ENCODE data around the gene SEC16A.

Gene SEC16A

DNA sequence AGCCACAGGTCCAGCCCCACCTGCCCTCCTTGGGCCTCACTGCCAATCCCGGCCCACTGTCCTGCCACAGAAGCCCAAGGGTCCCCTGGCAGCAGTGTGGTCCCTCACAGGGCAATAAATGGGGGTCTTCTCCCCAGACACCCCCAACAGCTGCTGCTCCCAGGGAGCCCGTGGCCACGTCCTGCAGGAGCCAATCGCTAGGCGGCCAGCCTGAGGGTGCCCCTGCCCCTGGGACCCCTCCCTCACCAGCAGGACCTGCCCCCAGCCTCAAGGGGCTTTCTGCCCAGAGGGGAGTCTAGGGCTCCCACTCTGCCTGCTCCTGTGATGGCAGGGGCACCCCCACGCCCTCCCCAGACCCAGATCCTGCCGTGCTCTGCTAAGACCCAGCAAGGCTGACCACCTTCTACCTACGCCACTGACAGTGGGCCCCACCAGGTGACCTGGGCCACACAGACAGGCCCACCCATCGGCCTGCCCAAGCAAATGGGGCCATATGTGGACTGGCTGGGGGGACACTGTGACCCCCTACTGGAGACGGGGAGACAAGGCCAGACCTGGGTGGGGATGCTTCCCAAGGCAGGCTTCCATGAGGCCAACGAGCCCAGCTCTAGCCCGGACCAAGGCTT is 46.0 kb upstream of the SEC16A start:
- TF ChIP-seq, protein P1, sequence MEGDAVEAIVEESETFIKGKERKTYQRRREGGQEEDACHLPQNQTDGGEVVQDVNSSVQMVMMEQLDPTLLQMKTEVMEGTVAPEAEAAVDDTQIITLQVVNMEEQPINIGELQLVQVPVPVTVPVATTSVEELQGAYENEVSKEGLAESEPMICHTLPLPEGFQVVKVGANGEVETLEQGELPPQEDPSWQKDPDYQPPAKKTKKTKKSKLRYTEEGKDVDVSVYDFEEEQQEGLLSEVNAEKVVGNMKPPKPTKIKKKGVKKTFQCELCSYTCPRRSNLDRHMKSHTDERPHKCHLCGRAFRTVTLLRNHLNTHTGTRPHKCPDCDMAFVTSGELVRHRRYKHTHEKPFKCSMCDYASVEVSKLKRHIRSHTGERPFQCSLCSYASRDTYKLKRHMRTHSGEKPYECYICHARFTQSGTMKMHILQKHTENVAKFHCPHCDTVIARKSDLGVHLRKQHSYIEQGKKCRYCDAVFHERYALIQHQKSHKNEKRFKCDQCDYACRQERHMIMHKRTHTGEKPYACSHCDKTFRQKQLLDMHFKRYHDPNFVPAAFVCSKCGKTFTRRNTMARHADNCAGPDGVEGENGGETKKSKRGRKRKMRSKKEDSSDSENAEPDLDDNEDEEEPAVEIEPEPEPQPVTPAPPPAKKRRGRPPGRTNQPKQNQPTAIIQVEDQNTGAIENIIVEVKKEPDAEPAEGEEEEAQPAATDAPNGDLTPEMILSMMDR (IDR thresholded peaks at IDR 0.05; ENCODE audit: low read length, missing control alignments): no peak
- DNase-seq (ENCODE audit: low read depth): no peak
- no peak overlapping the region for H3K4me3 ChIP-seq (replicated peaks; ENCODE audit: low read depth, low read length)

DNA sequence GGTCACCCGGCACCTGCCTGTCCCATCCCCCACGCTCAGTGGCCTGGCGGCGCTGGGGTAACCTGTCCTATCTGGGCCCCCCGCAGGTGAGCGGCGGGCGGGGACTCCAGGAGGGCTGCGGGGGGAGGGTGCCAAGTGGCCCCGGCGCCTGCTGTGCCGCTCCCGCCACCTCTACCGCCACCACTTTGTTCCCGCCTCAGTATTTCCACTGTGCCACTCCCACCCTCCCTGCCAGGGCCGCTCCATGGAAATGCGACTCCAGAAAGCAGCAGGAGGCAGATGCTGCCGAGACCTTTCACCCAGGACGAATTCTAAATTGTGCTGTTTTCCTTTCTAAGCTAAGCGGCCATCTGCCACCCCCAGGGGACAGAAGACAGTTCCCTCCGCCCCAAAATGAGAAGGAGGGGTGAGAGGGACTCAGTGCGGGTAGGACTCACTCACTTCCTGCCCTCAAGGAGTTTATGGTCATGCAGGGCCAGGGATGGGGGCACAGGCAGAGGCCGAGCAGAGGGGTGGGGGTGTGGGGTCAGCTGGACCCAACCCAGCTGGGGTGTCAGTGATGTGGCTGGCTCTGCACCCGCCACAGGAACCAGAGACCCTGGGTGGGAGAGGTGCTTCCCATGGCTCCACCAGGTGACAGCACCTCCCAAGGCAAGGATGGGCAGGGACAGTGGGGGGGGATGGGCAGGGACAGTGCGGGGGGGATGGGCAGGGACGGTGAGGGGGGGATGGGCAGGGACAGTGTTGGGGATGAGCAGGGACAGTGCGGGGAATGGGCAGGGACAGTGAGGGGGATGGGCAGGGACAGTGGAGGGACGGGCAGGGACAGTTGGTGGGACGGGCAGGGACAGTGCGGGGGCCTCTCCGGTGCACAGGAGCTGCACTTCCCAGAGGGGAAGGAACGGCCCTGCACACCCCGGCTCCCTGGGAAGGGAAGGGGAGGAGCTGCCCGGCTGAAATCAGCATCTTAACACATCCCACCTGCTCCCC is 45.2 kb upstream of the SEC16A start:
- TF ChIP-seq, protein P1 (IDR thresholded peaks at IDR 0.05; ENCODE audit: low read length, missing control alignments): no peak
- no peak overlapping the region for H3K4me3 ChIP-seq (replicated peaks; ENCODE audit: low read depth, low read length)
- no peak for DNase-seq (ENCODE audit: low read depth)

DNA sequence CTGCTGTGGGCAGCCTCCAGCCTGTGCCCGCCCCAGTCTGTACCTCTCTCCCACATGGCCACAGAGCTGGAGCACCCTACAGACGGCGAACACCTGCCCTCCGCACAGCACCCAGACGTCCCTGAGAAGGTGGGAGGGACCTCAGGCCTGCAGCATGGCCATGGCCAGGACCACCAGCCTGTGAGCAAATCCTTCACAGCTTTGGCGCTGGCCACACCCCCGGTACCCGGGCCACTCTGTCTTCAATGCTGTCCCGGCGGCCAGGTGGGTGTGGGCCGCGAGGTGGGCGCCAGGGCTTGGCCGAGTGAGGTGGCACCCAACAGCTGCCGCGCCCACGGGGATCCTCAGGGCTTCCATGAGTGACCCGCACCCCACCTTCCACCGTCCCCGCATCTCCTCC is 44.3 kb upstream of the SEC16A start:
- no peak for DNase-seq (ENCODE audit: low read depth)
- TF ChIP-seq, protein P1 (IDR thresholded peaks at IDR 0.05; ENCODE audit: low read length, missing control alignments): no peak
- H3K4me3 ChIP-seq (replicated peaks; ENCODE audit: low read depth, low read length): no peak overlapping the region

DNA sequence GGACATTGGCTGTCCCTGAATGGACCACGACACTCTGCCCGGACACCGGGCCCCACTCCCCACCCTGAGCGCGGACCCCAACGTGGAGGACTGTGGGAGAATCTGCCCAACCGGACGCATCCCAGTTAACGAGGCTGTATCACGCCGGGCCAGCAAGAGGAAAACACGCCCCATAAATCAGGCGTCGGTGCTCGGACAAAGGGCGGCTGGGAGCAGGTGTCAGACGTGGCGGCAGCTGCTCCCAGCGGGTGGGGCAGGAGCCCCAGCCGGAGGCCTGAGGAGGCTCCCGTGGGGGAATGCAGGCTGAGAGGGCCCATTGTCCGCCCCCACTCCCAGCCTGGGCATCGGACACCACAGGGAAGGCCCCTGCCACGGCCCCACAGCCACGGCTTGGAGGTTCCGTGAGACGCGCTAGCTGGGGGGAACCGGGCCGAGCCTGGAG is 43.8 kb upstream of the SEC16A start:
- TF ChIP-seq, protein P1 (IDR thresholded peaks at IDR 0.05; ENCODE audit: low read length, missing control alignments): no peak
- H3K4me3 ChIP-seq (replicated peaks; ENCODE audit: low read depth, low read length): no peak overlapping the region
- DNase-seq (ENCODE audit: low read depth): no peak

DNA sequence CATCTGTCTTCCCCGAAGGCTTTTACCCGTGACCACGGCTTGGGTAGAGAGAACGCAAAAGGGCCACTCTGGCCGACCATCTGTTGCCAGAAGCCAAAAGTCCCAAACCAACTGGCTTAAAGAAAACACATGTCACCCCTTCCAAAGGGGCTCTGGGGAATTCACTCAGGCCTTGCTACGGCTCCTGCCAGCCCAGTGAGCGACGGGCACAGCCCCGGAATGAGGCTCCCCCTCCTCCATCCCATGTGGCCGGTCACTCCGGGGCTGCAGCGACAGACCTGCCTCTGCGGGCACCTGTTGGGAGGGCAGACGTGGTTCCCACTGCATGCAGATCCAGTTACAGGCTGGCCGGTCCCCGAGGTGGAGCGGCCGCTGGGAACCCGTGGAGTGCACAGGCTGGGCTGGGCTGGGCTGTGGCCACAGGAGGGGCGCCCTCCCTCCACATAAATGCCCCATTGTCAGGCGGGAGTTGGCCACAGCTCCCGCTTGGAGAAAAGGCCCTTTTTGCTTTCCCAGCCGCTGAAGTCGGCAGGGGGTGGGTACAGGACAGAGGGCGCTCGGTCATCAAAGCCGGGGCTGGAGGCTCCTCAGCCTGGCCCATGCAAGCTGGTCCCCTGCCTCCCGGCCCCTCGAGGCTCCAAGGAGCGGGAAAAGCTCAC is 43.1 kb upstream of the SEC16A start:
- TF ChIP-seq, protein P1 (IDR thresholded peaks at IDR 0.05; ENCODE audit: low read length, missing control alignments): no peak
- no peak for DNase-seq (ENCODE audit: low read depth)
- H3K4me3 ChIP-seq (replicated peaks; ENCODE audit: low read depth, low read length): no peak overlapping the region

- DNase-seq (ENCODE audit: low read depth): no peak
- no peak overlapping the region for H3K4me3 ChIP-seq (replicated peaks; ENCODE audit: low read depth, low read length)
Observed at GRCh38 chr9:136525207-136525606, 42.4 kb upstream of the SEC16A start.

More at GRCh38 chr9:136525207-136525606, 42.4 kb upstream of the SEC16A start:
- TF ChIP-seq, protein P1 (IDR thresholded peaks at IDR 0.05; ENCODE audit: low read length, missing control alignments): no peak

Measured in fibroblast of pulmonary artery (primary cell).